ENCODE measurements around the gene HEPACAM.

HEPACAM gene

DNA sequence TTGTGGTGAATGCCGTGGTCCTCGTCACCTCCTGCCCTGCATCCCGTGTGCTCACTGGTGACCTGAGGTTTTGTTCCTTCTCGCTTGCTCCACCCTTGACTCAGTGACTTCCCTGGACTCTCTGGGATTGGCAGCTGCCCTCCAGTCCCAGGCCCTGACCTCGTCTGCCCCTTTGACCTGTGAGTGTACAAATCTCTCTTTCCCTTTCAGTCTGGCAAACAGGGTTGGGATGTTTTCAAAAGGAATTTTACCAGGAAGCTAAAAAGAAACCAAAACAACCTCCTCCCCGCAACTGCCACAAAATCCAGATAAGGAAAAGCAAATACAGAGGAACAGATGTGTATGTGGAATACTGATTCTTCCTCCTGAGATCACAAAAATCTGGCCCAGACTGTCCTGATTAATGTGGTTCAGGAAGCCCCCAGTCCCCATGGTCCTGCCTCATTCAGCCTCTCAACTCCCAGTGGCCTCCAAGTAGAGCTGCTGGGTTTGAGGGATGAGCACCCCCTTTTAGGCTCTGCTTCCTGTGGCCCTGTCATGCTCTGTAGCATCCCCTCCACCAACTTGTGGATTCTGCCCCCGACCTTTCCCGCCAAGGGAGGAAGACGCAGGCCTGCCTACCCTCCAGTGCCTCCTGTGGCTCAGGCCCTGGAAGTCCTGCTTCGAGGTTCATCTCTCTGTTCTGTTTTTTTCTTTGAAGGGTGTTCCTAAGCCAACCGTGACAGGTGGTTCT is 53.3 kb downstream of the HEPACAM start:
- H4K12ac ChIP-seq (ENCODE audit: low read depth, low read length), result no peak overlapping the region
- H3K79me1 ChIP-seq (ENCODE audit: low read length), result no peaks in the 10 kb centered on the region
- no peaks in the 10 kb centered on the region for H3K79me2 ChIP-seq (ENCODE audit: control insufficient read depth, insufficient read depth, low read length, poor library complexity)
- no peak overlapping the region for H4K91ac ChIP-seq (ENCODE audit: low read depth, low read length)
- no peak overlapping the region for H2BK5ac ChIP-seq (ENCODE audit: low read depth, low read length, poor library complexity)
- no peak overlapping the region for H3K4me2 ChIP-seq (ENCODE audit: low read length)
- H3K4me3 ChIP-seq (ENCODE audit: low read depth, low read length), result no peak overlapping the region
- H2AK5ac ChIP-seq (ENCODE audit: low read length), result no peak overlapping the region
- no peak overlapping the region for H3K9ac ChIP-seq (ENCODE audit: low read length)
- no peak overlapping the region for H3K18ac ChIP-seq (ENCODE audit: low read length)
- no peak overlapping the region for H3K4ac ChIP-seq (ENCODE audit: low read depth, low read length)
- H3K4me1 ChIP-seq (ENCODE audit: control insufficient read depth in 1 of 2, insufficient read depth in 2 of 2, low read length in 2 of 2), result peaks cover 0 to 1% of the 10 kb centered on the region in 2 experiments
- no peak for DNase-seq
- H3K27me3 ChIP-seq (ENCODE audit: insufficient read depth, low read length), result no peaks in the 10 kb centered on the region
- H3K9me3 ChIP-seq (ENCODE audit: insufficient read depth, low read depth, low read length), result peaks cover 2% of the 10 kb centered on the region
- H3K14ac ChIP-seq (ENCODE audit: low read length), result no peak overlapping the region
- H2BK12ac ChIP-seq (ENCODE audit: low read length), result no peak overlapping the region
- no CpG with 5 or more reads among the region's 11 CpGs for WGBS (ENCODE audit: extremely low coverage, insufficient coverage, insufficient read length)
- H3K36me3 ChIP-seq (ENCODE audit: control insufficient read depth in 1 of 2, insufficient read depth in 2 of 2, low read length in 2 of 2), result no peaks in the 10 kb centered on the region
- no peak overlapping the region for H3K27ac ChIP-seq (ENCODE audit: low read depth, low read length)
- no peak overlapping the region for H2BK120ac ChIP-seq (ENCODE audit: insufficient read depth, low read length, poor library complexity)
- H4K8ac ChIP-seq (ENCODE audit: low read depth, low read length), result no peak overlapping the region
- no peak overlapping the region for H3K23ac ChIP-seq (ENCODE audit: low read length)
- no peak overlapping the region for H2AFZ ChIP-seq (ENCODE audit: insufficient read depth, low read length, poor library complexity)

DNA sequence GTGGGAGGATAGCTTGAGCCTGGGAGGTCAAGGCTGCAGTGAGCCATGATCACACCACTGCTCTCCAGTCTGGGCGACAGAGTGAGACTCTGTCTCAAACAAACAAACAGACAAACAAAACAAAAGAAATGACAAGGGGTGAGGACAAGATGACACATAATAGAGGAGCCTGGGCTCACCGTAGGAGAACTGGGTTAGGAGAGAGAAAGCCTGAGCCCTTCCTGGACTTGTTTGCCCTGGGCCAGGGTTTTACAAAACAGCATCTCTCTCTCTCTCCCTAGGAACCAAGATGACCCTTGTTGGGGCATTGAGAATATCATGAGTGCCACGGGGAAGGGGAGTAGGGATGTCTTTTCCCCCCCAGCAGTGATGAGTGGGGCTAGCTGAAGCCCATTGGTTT is 54.9 kb downstream of the HEPACAM start:
- WGBS (ENCODE audit: extremely low coverage, insufficient coverage, insufficient read length), result no CpG with 5 or more reads among the region's 3 CpGs
- H2AFZ ChIP-seq (ENCODE audit: insufficient read depth, low read length, poor library complexity), result no peak overlapping the region
- H3K36me3 ChIP-seq (ENCODE audit: control insufficient read depth in 1 of 2, insufficient read depth in 2 of 2, low read length in 2 of 2), result no peaks in the 10 kb centered on the region
- no peak overlapping the region for H3K14ac ChIP-seq (ENCODE audit: low read length)
- no peak overlapping the region for H2BK12ac ChIP-seq (ENCODE audit: low read length)
- peaks cover 2% of the 10 kb centered on the region for H3K79me1 ChIP-seq (ENCODE audit: low read length)
- H4K12ac ChIP-seq (ENCODE audit: low read depth, low read length), result no peak overlapping the region
- peaks cover 2% of the 10 kb centered on the region for H3K79me2 ChIP-seq (ENCODE audit: control insufficient read depth, insufficient read depth, low read length, poor library complexity)
- no peak overlapping the region for H3K27ac ChIP-seq (ENCODE audit: low read depth, low read length)
- no peak overlapping the region for H4K8ac ChIP-seq (ENCODE audit: low read depth, low read length)
- no peak overlapping the region for H3K18ac ChIP-seq (ENCODE audit: low read length)
- H3K27me3 ChIP-seq (ENCODE audit: insufficient read depth, low read length), result no peaks in the 10 kb centered on the region
- no peak for DNase-seq
- no peak overlapping the region for H3K9ac ChIP-seq (ENCODE audit: low read length)
- H3K9me3 ChIP-seq (ENCODE audit: insufficient read depth, low read depth, low read length), result peaks cover 2% of the 10 kb centered on the region
- no peak overlapping the region for H3K4ac ChIP-seq (ENCODE audit: low read depth, low read length)
- no peak overlapping the region for H3K4me3 ChIP-seq (ENCODE audit: low read depth, low read length)
- peaks cover 0 to 3% of the 10 kb centered on the region in 2 experiments for H3K4me1 ChIP-seq (ENCODE audit: control insufficient read depth in 1 of 2, insufficient read depth in 2 of 2, low read length in 2 of 2)
- H2BK5ac ChIP-seq (ENCODE audit: low read depth, low read length, poor library complexity), result no peak overlapping the region
- H2BK120ac ChIP-seq (ENCODE audit: insufficient read depth, low read length, poor library complexity), result no peak overlapping the region
- H3K4me2 ChIP-seq (ENCODE audit: low read length), result no peak overlapping the region
- H4K91ac ChIP-seq (ENCODE audit: low read depth, low read length), result no peak overlapping the region
- H3K23ac ChIP-seq (ENCODE audit: low read length), result no peak overlapping the region
- H2AK5ac ChIP-seq (ENCODE audit: low read length), result no peak overlapping the region

DNA sequence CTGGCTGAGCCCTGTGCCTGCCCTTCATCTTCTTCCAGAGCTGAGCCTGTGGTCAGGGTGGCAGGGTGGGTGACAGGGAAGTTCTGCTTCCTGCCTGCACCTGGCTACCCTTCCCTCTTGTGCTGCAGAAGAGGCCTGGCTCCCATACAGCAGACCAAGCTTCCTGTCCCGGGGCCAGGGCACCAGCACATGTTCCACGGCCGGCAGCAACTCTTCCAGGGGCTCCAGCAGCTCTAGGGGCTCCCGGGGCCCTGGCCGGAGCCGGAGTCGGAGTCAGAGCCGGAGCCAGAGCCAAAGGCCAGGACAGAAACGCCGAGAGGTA is 55.6 kb downstream of the HEPACAM start:
- no peak overlapping the region for H3K14ac ChIP-seq (ENCODE audit: low read length)
- peaks cover 2% of the 10 kb centered on the region for H3K79me1 ChIP-seq (ENCODE audit: low read length)
- no peak overlapping the region for H4K91ac ChIP-seq (ENCODE audit: low read depth, low read length)
- no peak overlapping the region for H2BK5ac ChIP-seq (ENCODE audit: low read depth, low read length, poor library complexity)
- H3K27ac ChIP-seq (ENCODE audit: low read depth, low read length), result no peak overlapping the region
- H4K8ac ChIP-seq (ENCODE audit: low read depth, low read length), result no peak overlapping the region
- H3K36me3 ChIP-seq (ENCODE audit: control insufficient read depth in 1 of 2, insufficient read depth in 2 of 2, low read length in 2 of 2), result no peaks in the 10 kb centered on the region
- H2BK120ac ChIP-seq (ENCODE audit: insufficient read depth, low read length, poor library complexity), result no peak overlapping the region
- H3K4me2 ChIP-seq (ENCODE audit: low read length), result no peak overlapping the region
- peaks cover 2% of the 10 kb centered on the region for H3K9me3 ChIP-seq (ENCODE audit: insufficient read depth, low read depth, low read length)
- H2AK5ac ChIP-seq (ENCODE audit: low read length), result no peak overlapping the region
- no peak overlapping the region for H3K9ac ChIP-seq (ENCODE audit: low read length)
- peaks cover 5% of the 10 kb centered on the region for H3K27me3 ChIP-seq (ENCODE audit: insufficient read depth, low read length)
- no peak for DNase-seq
- H3K79me2 ChIP-seq (ENCODE audit: control insufficient read depth, insufficient read depth, low read length, poor library complexity), result peaks cover 2% of the 10 kb centered on the region
- no peak overlapping the region for H3K23ac ChIP-seq (ENCODE audit: low read length)
- WGBS (ENCODE audit: extremely low coverage, insufficient coverage, insufficient read length), result no CpG with 5 or more reads among the region's 10 CpGs
- H2AFZ ChIP-seq (ENCODE audit: insufficient read depth, low read length, poor library complexity), result no peak overlapping the region
- no peak overlapping the region for H3K4me3 ChIP-seq (ENCODE audit: low read depth, low read length)
- H3K4ac ChIP-seq (ENCODE audit: low read depth, low read length), result no peak overlapping the region
- H2BK12ac ChIP-seq (ENCODE audit: low read length), result no peak overlapping the region
- H4K12ac ChIP-seq (ENCODE audit: low read depth, low read length), result no peak overlapping the region
- H3K18ac ChIP-seq (ENCODE audit: low read length), result no peak overlapping the region
- H3K4me1 ChIP-seq (ENCODE audit: control insufficient read depth in 1 of 2, insufficient read depth in 2 of 2, low read length in 2 of 2), result peaks cover 0 to 6% of the 10 kb centered on the region in 2 experiments

DNA sequence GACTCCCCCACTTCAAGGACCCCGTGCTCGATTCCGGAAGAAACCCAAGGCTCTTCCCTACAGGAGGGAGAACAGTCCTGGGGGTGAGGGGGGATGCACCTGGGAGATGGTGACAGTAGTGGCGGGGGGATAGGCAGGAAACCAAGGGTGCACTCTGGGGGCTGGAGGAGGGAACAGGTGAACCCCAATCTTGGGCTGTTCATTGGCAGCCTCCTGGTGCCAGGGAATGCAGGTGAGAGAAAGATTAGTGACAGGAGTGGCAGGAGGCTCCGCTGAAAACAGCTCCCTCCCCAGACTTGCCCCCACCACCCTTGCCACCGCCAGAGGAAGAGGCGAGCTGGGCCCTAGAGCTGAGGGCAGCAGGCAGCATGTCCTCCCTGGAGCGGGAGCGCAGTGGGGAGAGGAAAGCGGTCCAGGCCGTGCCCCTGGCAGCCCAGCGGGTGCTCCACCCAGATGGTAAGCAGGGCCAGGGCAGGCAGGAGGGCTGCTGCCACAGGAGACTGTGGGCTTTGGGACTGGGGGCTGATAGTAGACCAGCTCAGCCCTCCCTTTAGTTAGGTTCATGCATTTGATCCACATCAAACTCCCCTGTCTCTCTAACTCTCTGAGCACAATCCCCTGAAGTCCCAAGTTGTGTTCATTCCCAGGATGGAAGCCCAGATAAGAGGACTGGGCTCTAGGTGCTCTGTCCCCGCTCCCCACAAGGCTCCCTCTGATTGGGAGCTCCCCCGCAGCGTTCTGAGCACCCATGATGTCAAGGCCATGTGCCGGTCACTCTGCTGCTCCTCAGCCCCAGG is 56.2 kb downstream of the HEPACAM start:
- peaks cover 2% of the 10 kb centered on the region for H3K79me1 ChIP-seq (ENCODE audit: low read length)
- no peak overlapping the region for H4K8ac ChIP-seq (ENCODE audit: low read depth, low read length)
- no peak overlapping the region for H4K12ac ChIP-seq (ENCODE audit: low read depth, low read length)
- H2BK5ac ChIP-seq (ENCODE audit: low read depth, low read length, poor library complexity), result no peak overlapping the region
- H2BK12ac ChIP-seq (ENCODE audit: low read length), result no peak overlapping the region
- no CpG with 5 or more reads among the region's 16 CpGs for whole genome bisulfite sequencing (ENCODE audit: extremely low coverage, insufficient coverage, insufficient read length)
- no peak overlapping the region for H3K14ac ChIP-seq (ENCODE audit: low read length)
- H3K23ac ChIP-seq (ENCODE audit: low read length), result no peak overlapping the region
- no peak overlapping the region for H3K18ac ChIP-seq (ENCODE audit: low read length)
- no peak overlapping the region for H3K4me2 ChIP-seq (ENCODE audit: low read length)
- H3K27ac ChIP-seq (ENCODE audit: low read depth, low read length), result no peak overlapping the region
- no peak overlapping the region for H3K4ac ChIP-seq (ENCODE audit: low read depth, low read length)
- no peak overlapping the region for H2BK120ac ChIP-seq (ENCODE audit: insufficient read depth, low read length, poor library complexity)
- no peak overlapping the region for H2AK5ac ChIP-seq (ENCODE audit: low read length)
- no peaks in the 10 kb centered on the region for H3K36me3 ChIP-seq (ENCODE audit: control insufficient read depth in 1 of 2, insufficient read depth in 2 of 2, low read length in 2 of 2)
- no peak overlapping the region for H3K4me3 ChIP-seq (ENCODE audit: low read depth, low read length)
- peaks cover 2% of the 10 kb centered on the region for H3K79me2 ChIP-seq (ENCODE audit: control insufficient read depth, insufficient read depth, low read length, poor library complexity)
- H4K91ac ChIP-seq (ENCODE audit: low read depth, low read length), result no peak overlapping the region
- no peak overlapping the region for H2AFZ ChIP-seq (ENCODE audit: insufficient read depth, low read length, poor library complexity)
- peaks cover 5% of the 10 kb centered on the region for H3K27me3 ChIP-seq (ENCODE audit: insufficient read depth, low read length)
- peaks cover 0 to 6% of the 10 kb centered on the region in 2 experiments for H3K4me1 ChIP-seq (ENCODE audit: control insufficient read depth in 1 of 2, insufficient read depth in 2 of 2, low read length in 2 of 2)
- DNase-seq, result no peak
- peaks cover 2% of the 10 kb centered on the region for H3K9me3 ChIP-seq (ENCODE audit: insufficient read depth, low read depth, low read length)
- no peak overlapping the region for H3K9ac ChIP-seq (ENCODE audit: low read length)

Data from trophoblast cell (in vitro differentiated cells and primary cell).